Mesenchymal stem cell (in vitro differentiated cells and primary cell): Measurements from ENCODE around the gene FRAS1.

Experiments
- DNase-seq: peaks from one replicate; pipeline ENCODE4 v3.0.0-alpha.2; 2013
- H2AFZ ChIP-seq: one replicate; pipeline ENCODE4 v1.6.1; 2013; ENCODE audit warnings: low read depth, mild to moderate bottlenecking, control low read depth, inconsistent platforms, low read length, moderate library complexity
- H2AK5ac ChIP-seq: 2 replicates; pipeline ENCODE4 v1.6.1; 2013; ENCODE audit warnings: low read length, moderate library complexity, mild to moderate bottlenecking, inconsistent platforms; ENCODE audit not compliant: severe bottlenecking
- H2BK120ac ChIP-seq: one replicate; pipeline ENCODE4 v1.6.1; 2013; ENCODE audit warnings: low read depth, mild to moderate bottlenecking, inconsistent platforms, low read length, moderate library complexity
- H2BK12ac ChIP-seq, 2 experiments: one replicate each; pipeline ENCODE4 v1.6.1; 2013; ENCODE audit warnings: inconsistent platforms in 2 of 2, low read length in 2 of 2, mild to moderate bottlenecking in 2 of 2, moderate library complexity in 2 of 2, control low read depth in 1 of 2
- H2BK15ac ChIP-seq: one replicate; pipeline ENCODE4 v1.6.1; 2013; ENCODE audit warnings: mild to moderate bottlenecking, low read depth, inconsistent platforms; ENCODE audit not compliant: poor library complexity, severe bottlenecking
- H2BK5ac ChIP-seq: 2 replicates; pipeline ENCODE4 v1.6.1; 2013; ENCODE audit warnings: low read depth, mild to moderate bottlenecking, low read length, control low read depth, inconsistent platforms; ENCODE audit not compliant: poor library complexity, severe bottlenecking
- H3K14ac ChIP-seq, 2 experiments: one replicate each; pipeline ENCODE4 v1.6.1; 2013; ENCODE audit warnings: inconsistent platforms in 2 of 2, low read length in 2 of 2, control low read depth in 1 of 2, mild to moderate bottlenecking in 1 of 2, moderate library complexity in 1 of 2
- H3K18ac ChIP-seq, 2 experiments: one replicate each; pipeline ENCODE4 v1.6.1; 2013; ENCODE audit warnings: inconsistent platforms in 2 of 2, low read length in 2 of 2, control low read depth in 1 of 2, low read depth in 1 of 2, mild to moderate bottlenecking in 1 of 2
- H3K23ac ChIP-seq, 2 experiments: one replicate each; pipeline ENCODE4 v1.6.1; 2013; ENCODE audit warnings: inconsistent platforms in 2 of 2, low read length in 2 of 2, mild to moderate bottlenecking in 2 of 2, moderate library complexity in 2 of 2, control low read depth in 1 of 2
- H3K27ac ChIP-seq: 2 replicates; pipeline ENCODE4 v1.5.1; 2013; ENCODE audit warnings: mild to moderate bottlenecking, moderate library complexity, low read length, control low read depth, inconsistent platforms; ENCODE audit not compliant: poor library complexity, severe bottlenecking
- H3K27me3 ChIP-seq, 2 experiments: 2 replicates each; pipeline versions ENCODE4 v1.6.1 to v1.7.0; 2013; ENCODE audit warnings: low read length in 2 of 2, mild to moderate bottlenecking in 2 of 2, moderate library complexity in 2 of 2, control low read depth in 1 of 2, inconsistent platforms in 1 of 2; ENCODE audit not compliant: control insufficient read depth in 1 of 2, insufficient read depth in 1 of 2
- H3K36me3 ChIP-seq, 2 experiments: 2 replicates each; pipeline versions ENCODE4 v1.6.1 to v1.7.0; 2013; ENCODE audit warnings: low read length in 2 of 2, control low read depth in 1 of 2, inconsistent platforms in 1 of 2, low read depth in 1 of 2, mild to moderate bottlenecking in 1 of 2; ENCODE audit not compliant: insufficient read depth in 2 of 2, control insufficient read depth in 1 of 2
- H3K4ac ChIP-seq, 2 experiments: one replicate each; pipeline ENCODE4 v1.6.1; 2013; ENCODE audit warnings: inconsistent platforms in 2 of 2, low read length in 2 of 2, mild to moderate bottlenecking in 2 of 2, moderate library complexity in 2 of 2, control low read depth in 1 of 2, low read depth in 1 of 2
- H3K4me1 ChIP-seq: 2 replicates; pipeline ENCODE4 v1.6.1; 2013; ENCODE audit warnings: low read depth, low read length, control low read depth; ENCODE audit not compliant: control insufficient read depth, insufficient read depth
- H3K4me2 ChIP-seq: 2 replicates; pipeline ENCODE4 v1.6.1; 2013; ENCODE audit warnings: low read length, mild to moderate bottlenecking, inconsistent platforms; ENCODE audit not compliant: poor library complexity, severe bottlenecking
- H3K4me3 ChIP-seq, 2 experiments: 2 replicates each; pipeline versions ENCODE4 v1.5.1 to v1.7.0; 2013; ENCODE audit warnings: low read length in 2 of 2, mild to moderate bottlenecking in 2 of 2, control low read depth in 1 of 2, low read depth in 1 of 2; ENCODE audit not compliant: insufficient read depth in 1 of 2
- H3K79me1 ChIP-seq: replicated peaks from 2 replicates; pipeline ENCODE4 v1.6.1; 2013; ENCODE audit warnings: mild to moderate bottlenecking, control low read depth, low read length, inconsistent platforms; ENCODE audit not compliant: poor library complexity, severe bottlenecking
- H3K9ac ChIP-seq: 2 replicates; pipeline ENCODE4 v1.7.0; 2013; ENCODE audit warnings: mild to moderate bottlenecking, low read length, moderate library complexity
- H3K9me3 ChIP-seq: 2 replicates; pipeline ENCODE4 v1.7.0; 2013; ENCODE audit warnings: mild to moderate bottlenecking, low read length; ENCODE audit not compliant: control insufficient read depth
- H4K8ac ChIP-seq: one replicate; pipeline ENCODE4 v1.6.1; 2013; ENCODE audit warnings: inconsistent platforms, mild to moderate bottlenecking, low read length, moderate library complexity
- H4K91ac ChIP-seq: one replicate; pipeline ENCODE4 v1.6.1; 2013; ENCODE audit warnings: mild to moderate bottlenecking, low read length, inconsistent platforms
- WGBS: methylation state at CpG from one replicate; pipeline ENCODE4 v1.1.7; 2013; ENCODE audit warnings: mixed read lengths; 5-methylcytosine and 5-hydroxymethylcytosine counted together

Gene FRAS1

GRCh38 chr4:78551420-78552351, 494.6 kb downstream of the FRAS1 start, which contains the start of gene ANXA3:
ANXA3 (plus strand) TSS chr4:78551770; CDS start chr4:78554474, 2,704 bp downstream.
- 5% methylated on average over 46 of the region's 65 CpGs for WGBS
- H3K23ac ChIP-seq, result peak within 1 kb of the TSS in 1 of 2 experiments; percentile 9
- peak within 1 kb of the TSS; percentile 91 for H3K27ac ChIP-seq

GRCh38 chr4:78552389-78553042, 495.4 kb downstream of the FRAS1 start:
- no peak for DNase-seq
- Histone ChIP-seq H3K4me2 (peak overlapping the region; percentile 92), H3K36me3 (no peaks in the 10 kb centered on the region)

More at GRCh38 chr4:78551420-78552351, 494.6 kb downstream of the FRAS1 start, which contains the start of gene ANXA3:
- peaks cover 6% of the 10 kb centered on the region for H3K79me1 ChIP-seq
- H2BK15ac ChIP-seq, result peak within 1 kb of the TSS; percentile 93
- peak within 1 kb of the TSS; percentile 78 for H3K9ac ChIP-seq
- H2BK120ac ChIP-seq, result peak within 1 kb of the TSS; percentile 86
- H2BK5ac ChIP-seq, result peak within 1 kb of the TSS; percentile 94
- peak within 1 kb of the TSS; percentile 77 to 84 for H3K18ac ChIP-seq
- peak within 1 kb of the TSS; percentile 86 for H2AFZ ChIP-seq
- H2BK12ac ChIP-seq, result peak within 1 kb of the TSS; percentile 33 to 90
- H3K27me3 ChIP-seq, result peaks cover 0 to 10% of the 10 kb centered on the region in 2 experiments
- H3K4ac ChIP-seq, result peak within 1 kb of the TSS; percentile 80 to 86
- peak within 1 kb of the TSS in 1 of 2 experiments; percentile 53 for H3K14ac ChIP-seq
- no peaks in the 10 kb centered on the region for H3K36me3 ChIP-seq
- peak within 1 kb of the TSS; percentile 96 for H4K8ac ChIP-seq
- DNase-seq, result peak; percentile 24
- H3K4me3 ChIP-seq, result peak within 1 kb of the TSS; percentile 74 to 77
- peak within 1 kb of the TSS; percentile 92 for H3K4me2 ChIP-seq
- H2AK5ac ChIP-seq, result peak within 1 kb of the TSS; percentile 40
- H4K91ac ChIP-seq, result peak within 1 kb of the TSS; percentile 90
- H3K4me1 ChIP-seq, result peaks cover 7% of the 10 kb centered on the region
- no peaks in the 10 kb centered on the region for H3K9me3 ChIP-seq

GRCh38 chr4:78553043-78553396, 495.9 kb downstream of the FRAS1 start:
- Histone ChIP-seq H3K4me1 (peaks cover 7% of the 10 kb centered on the region), H2BK120ac (peak overlapping the region; percentile 8), H4K91ac (no peak overlapping the region), H3K4me3 (no peak overlapping the region), H2AFZ (no peak overlapping the region), H3K79me1 (peaks cover 6% of the 10 kb centered on the region), H4K8ac (no peak overlapping the region), H2BK15ac (no peak overlapping the region), H3K23ac (no peak overlapping the region), H3K27me3 (peaks cover 0 to 10% of the 10 kb centered on the region in 2 experiments), H3K9me3 (no peaks in the 10 kb centered on the region), H2BK5ac (no peak overlapping the region), H3K4ac (no peak overlapping the region), H3K27ac (peak overlapping the region; percentile 91), H2AK5ac (peak overlapping the region; percentile 14), H3K14ac (no peak overlapping the region), H3K9ac (no peak overlapping the region), H3K18ac (peak overlapping the region in 1 of 2 experiments; percentile 75), H2BK12ac (peak overlapping the region in 1 of 2 experiments; percentile 66), H3K4me2 (no peak overlapping the region), H3K36me3 (no peaks in the 10 kb centered on the region)
- 71% methylated on average over 1 of the region's 3 CpGs for WGBS
- no peak for DNase-seq

More at GRCh38 chr4:78552389-78553042, 495.4 kb downstream of the FRAS1 start:
- Histone ChIP-seq H3K9ac (peak overlapping the region; percentile 78), H2AK5ac (no peak overlapping the region), H2BK15ac (no peak overlapping the region), H4K91ac (no peak overlapping the region), H3K4me3 (no peak overlapping the region), H2BK12ac (no peak overlapping the region), H2AFZ (no peak overlapping the region), H3K27ac (peak overlapping the region; percentile 91), H4K8ac (no peak overlapping the region), H3K27me3 (peaks cover 0 to 10% of the 10 kb centered on the region in 2 experiments), H2BK120ac (no peak overlapping the region), H3K9me3 (no peaks in the 10 kb centered on the region), H3K4ac (no peak overlapping the region), H3K79me1 (peaks cover 6% of the 10 kb centered on the region), H3K4me1 (peaks cover 7% of the 10 kb centered on the region), H2BK5ac (no peak overlapping the region), H3K18ac (no peak overlapping the region), H3K14ac (no peak overlapping the region), H3K23ac (no peak overlapping the region)
- WGBS, result 14% methylated on average over 8 of the region's 10 CpGs
